Astrocyte (in vitro differentiated cells and primary cell): Measurements from ENCODE around the gene PTPRE. TPM values are rescaled to one million over a fixed set of nuclear protein-coding genes. Genes with fewer than 3 reads are reported as not detected.

Source experiments
- DNase-seq: peaks from one replicate; pipeline ENCODE4 v3.0.0-alpha.2; 2010; ENCODE audit warnings: low read depth
- FAIRE-seq: peaks from 2 replicates; lab custom pipeline; 2011; peaks lifted over from hg19 to GRCh38; lab: Jason Lieb, UNC
- H2AFZ ChIP-seq: 2 replicates; pipeline ENCODE4 v1.6.0; 2012; ENCODE audit warnings: low read depth, low read length, inconsistent platforms
- H3K27ac ChIP-seq: 2 replicates; pipeline ENCODE4 v1.5.1; 2011; ENCODE audit warnings: low read depth, low read length, inconsistent platforms
- H3K27me3 ChIP-seq: 2 replicates; pipeline ENCODE4 v1.6.0; 2011; ENCODE audit warnings: low read length, inconsistent platforms; ENCODE audit not compliant: insufficient read depth
- H3K36me3 ChIP-seq: 2 replicates; pipeline ENCODE4 v1.5.1; 2011; ENCODE audit warnings: low read length, inconsistent platforms; ENCODE audit not compliant: insufficient read depth
- H3K4me1 ChIP-seq: 2 replicates; pipeline ENCODE4 v1.5.1; 2011; ENCODE audit warnings: low read length, inconsistent platforms; ENCODE audit not compliant: insufficient read depth
- H3K4me2 ChIP-seq: 2 replicates; pipeline ENCODE4 v1.6.0; 2012; ENCODE audit warnings: low read length, inconsistent platforms
- H3K4me3 ChIP-seq: 2 replicates; pipeline ENCODE4 v1.5.1; 2011; ENCODE audit warnings: low read depth, mild to moderate bottlenecking, low read length, inconsistent platforms; ENCODE audit not compliant: insufficient read depth
- H3K79me2 ChIP-seq: 2 replicates; pipeline ENCODE4 v1.6.0; 2012; ENCODE audit warnings: mild to moderate bottlenecking, low read length, inconsistent platforms; ENCODE audit not compliant: insufficient read depth
- H3K9ac ChIP-seq: 2 replicates; pipeline ENCODE4 v1.6.0; 2012; ENCODE audit warnings: mild to moderate bottlenecking, low read length, inconsistent platforms
- H3K9me3 ChIP-seq: 2 replicates; pipeline ENCODE4 v1.5.1; 2012; ENCODE audit warnings: low read depth, mild to moderate bottlenecking, low read length, inconsistent platforms; ENCODE audit not compliant: insufficient read depth
- H4K20me1 ChIP-seq: 2 replicates; pipeline ENCODE4 v1.6.0; 2012; ENCODE audit warnings: low read length, inconsistent platforms; ENCODE audit not compliant: insufficient read depth
- H3K27ac Mint-ChIP-seq: one replicate; pipeline ENCODE4 v1.8.0; 2021; ENCODE audit warnings: mild to moderate bottlenecking, mixed read lengths; ENCODE audit not compliant: unreplicated experiment
- H3K27me3 Mint-ChIP-seq: one replicate; pipeline ENCODE4 v1.8.0; 2021; ENCODE audit warnings: low read depth, mixed read lengths; ENCODE audit not compliant: unreplicated experiment
- H3K36me3 Mint-ChIP-seq: one replicate; pipeline ENCODE4 v1.8.0; 2021; ENCODE audit warnings: low read depth, mixed read lengths; ENCODE audit not compliant: unreplicated experiment
- H3K4me1 Mint-ChIP-seq: one replicate; pipeline ENCODE4 v1.8.0; 2021; ENCODE audit warnings: low read depth, mixed read lengths; ENCODE audit not compliant: unreplicated experiment
- H3K4me3 Mint-ChIP-seq: one replicate; pipeline ENCODE4 v1.8.0; 2021; ENCODE audit warnings: mild to moderate bottlenecking, moderate library complexity, mixed read lengths; ENCODE audit not compliant: unreplicated experiment
- H3K9me3 Mint-ChIP-seq: one replicate; pipeline ENCODE4 v1.8.0; 2021; ENCODE audit warnings: mild to moderate bottlenecking, mixed read lengths; ENCODE audit not compliant: unreplicated experiment
- CTCF ChIP-seq: IDR thresholded peaks from 2 replicates; pipeline ENCODE4 v1.5.1; 2011; ENCODE audit warnings: low read depth, mild to moderate bottlenecking, inconsistent platforms, low read length, moderate library complexity; ENCODE audit not compliant: insufficient read depth
- EZH2 ChIP-seq: IDR thresholded peaks from 2 replicates; pipeline ENCODE4 v1.6.1; 2012; ENCODE audit warnings: mild to moderate bottlenecking, low read length, inconsistent platforms; ENCODE audit not compliant: insufficient read depth
- total RNA-seq: library from RNA; stranded (reverse); gene quantifications from 2 replicates; pipeline ENCODE4 v1.2.1, GENCODE V29; 2021

The PTPRE gene
- total RNA-seq, 1 donor from 2014 or later: 14.1 TPM

GRCh38 chr10:128084991-128085390 is 178.1 kb downstream of the PTPRE start:
- no peaks in the 10 kb centered on the region for H3K27me3 Mint-ChIP-seq
- no peaks in the 10 kb centered on the region for H3K4me1 ChIP-seq
- no peaks in the 10 kb centered on the region for H3K79me2 ChIP-seq
- H3K27ac ChIP-seq: no peak overlapping the region
- FAIRE-seq (no peak), DNase-seq (no peak)
- H3K36me3 Mint-ChIP-seq: peaks cover under 1% of the 10 kb centered on the region
- H3K27me3 ChIP-seq: peaks cover 4% of the 10 kb centered on the region
- H3K36me3 ChIP-seq: no peaks in the 10 kb centered on the region
- H2AFZ ChIP-seq: no peak overlapping the region
- H3K4me2 ChIP-seq: no peak overlapping the region
- no peak overlapping the region for H3K4me3 ChIP-seq
- H3K27ac Mint-ChIP-seq: no peak overlapping the region
- no peaks in the 10 kb centered on the region for H3K9me3 ChIP-seq
- H3K4me3 Mint-ChIP-seq: no peak overlapping the region
- no peak for TF ChIP-seq EZH2
- no peak for TF ChIP-seq CTCF
- no peak overlapping the region for H3K9ac ChIP-seq
- no peaks in the 10 kb centered on the region for H4K20me1 ChIP-seq
- no peaks in the 10 kb centered on the region for H3K9me3 Mint-ChIP-seq
- peaks cover 5% of the 10 kb centered on the region for H3K4me1 Mint-ChIP-seq

GRCh38 chr10:128086003-128086863 is 179.3 kb downstream of the PTPRE start:
- no peak overlapping the region for H3K27ac ChIP-seq
- H3K27ac Mint-ChIP-seq: no peak overlapping the region
- no peaks in the 10 kb centered on the region for H3K4me1 ChIP-seq
- no peak overlapping the region for H3K4me3 ChIP-seq
- H4K20me1 ChIP-seq: no peaks in the 10 kb centered on the region
- TF ChIP-seq CTCF (no peak), EZH2 (no peak)
- DNase-seq (no peak), FAIRE-seq (no peak)
- H3K79me2 ChIP-seq: no peaks in the 10 kb centered on the region
- H3K4me2 ChIP-seq: no peak overlapping the region
- no peak overlapping the region for H3K9ac ChIP-seq
- H3K36me3 ChIP-seq: no peaks in the 10 kb centered on the region
- peaks cover 4% of the 10 kb centered on the region for H3K27me3 ChIP-seq
- no peak overlapping the region for H2AFZ ChIP-seq
- H3K9me3 ChIP-seq: no peaks in the 10 kb centered on the region
- H3K4me3 Mint-ChIP-seq: no peak overlapping the region
- no peaks in the 10 kb centered on the region for H3K9me3 Mint-ChIP-seq
- H3K27me3 Mint-ChIP-seq: peaks cover 2% of the 10 kb centered on the region
- peaks cover 5% of the 10 kb centered on the region for H3K4me1 Mint-ChIP-seq
- H3K36me3 Mint-ChIP-seq: no peaks in the 10 kb centered on the region
